Amniotic epithelial cell (primary cell): ENCODE results near the gene MYL11.

Source experiments
- DNase-seq: peaks from one replicate; pipeline ENCODE4 v3.0.0-alpha.2; 2010; ENCODE audit warnings: low read depth

MYL11 gene

DNA sequence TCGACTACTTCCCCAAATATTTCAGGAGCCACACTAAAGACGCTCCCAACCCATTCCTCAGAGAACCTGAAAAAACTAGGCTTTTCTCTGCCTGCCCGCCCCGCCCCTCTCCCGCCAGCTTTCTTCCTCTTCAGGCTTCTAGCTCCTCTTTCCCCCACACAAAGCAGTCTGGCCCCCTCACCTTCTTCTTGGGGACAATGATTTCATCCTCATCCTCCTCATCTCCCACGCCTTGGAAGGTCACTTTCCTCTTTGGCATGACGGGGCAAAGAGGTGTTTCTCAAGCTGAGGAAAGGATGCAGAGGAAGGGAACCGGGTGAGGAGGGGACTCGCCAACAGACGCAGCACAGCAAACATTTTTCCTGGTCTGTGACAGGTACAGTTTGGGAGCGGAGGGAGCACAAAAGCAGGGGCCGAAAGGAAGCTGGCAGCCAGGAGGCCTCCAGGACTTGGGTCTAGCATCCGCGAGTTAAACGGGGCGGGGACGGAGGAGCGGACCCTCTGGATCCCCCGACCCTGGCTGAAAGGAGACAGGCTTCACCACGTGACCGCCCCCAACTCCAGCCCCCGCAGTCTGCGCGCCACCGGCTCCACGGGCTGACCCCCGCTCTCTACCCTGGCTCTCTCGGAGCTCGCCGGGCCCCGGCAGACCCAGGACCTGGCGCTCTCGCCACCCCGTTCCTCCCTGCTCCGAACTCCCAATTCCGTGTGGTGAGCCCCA, 20.0 kb upstream of the MYL11 start:
- DNase-seq, result no peak

DNA sequence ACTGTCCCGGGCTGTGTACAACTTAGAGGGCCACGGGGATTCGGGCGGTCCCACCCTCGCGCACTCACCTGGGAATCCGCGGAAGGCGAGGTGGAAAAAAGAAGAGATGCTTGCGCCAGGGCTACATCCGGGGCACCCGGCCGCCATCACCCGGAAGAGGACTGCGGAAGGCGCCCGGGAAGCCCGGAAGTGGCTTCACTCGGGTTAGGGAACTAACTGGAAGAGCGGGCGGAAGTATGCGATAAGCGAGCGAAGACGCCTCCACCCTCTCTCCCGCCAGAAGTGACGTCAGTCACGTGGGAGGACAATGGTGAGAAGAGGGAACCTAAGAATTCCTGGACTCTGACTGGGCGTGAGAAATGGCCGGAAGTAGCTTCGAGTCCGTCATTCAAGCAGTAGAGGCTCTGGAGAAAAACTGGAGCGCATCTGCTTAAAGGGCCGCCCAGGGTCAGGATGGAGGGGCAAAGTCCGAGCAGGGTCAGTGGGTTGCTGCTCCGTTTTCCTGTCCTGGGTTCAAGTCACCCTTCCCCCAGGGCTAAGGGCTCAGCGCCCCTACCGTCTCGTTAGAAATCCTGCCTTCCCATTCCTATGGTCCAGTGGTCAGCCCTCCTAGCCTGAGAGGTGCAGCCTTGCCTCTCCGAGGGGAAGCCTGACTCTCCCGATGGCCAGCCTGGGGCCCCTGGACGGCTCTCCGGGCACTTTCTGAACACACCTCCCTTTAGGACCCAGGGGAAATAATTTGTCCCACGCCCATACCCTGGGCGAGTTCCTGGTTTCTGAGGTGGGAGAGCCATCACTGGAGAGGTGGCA, 19.3 kb upstream of the MYL11 start, which contains the start of gene CD2BP2:
Gene CD2BP2, minus strand, starts transcription at position 165 of the 810 bp plus-strand sequence. CDS start 627 bp downstream, outside the sequence.
- DNase-seq, result peak; percentile 100

DNA sequence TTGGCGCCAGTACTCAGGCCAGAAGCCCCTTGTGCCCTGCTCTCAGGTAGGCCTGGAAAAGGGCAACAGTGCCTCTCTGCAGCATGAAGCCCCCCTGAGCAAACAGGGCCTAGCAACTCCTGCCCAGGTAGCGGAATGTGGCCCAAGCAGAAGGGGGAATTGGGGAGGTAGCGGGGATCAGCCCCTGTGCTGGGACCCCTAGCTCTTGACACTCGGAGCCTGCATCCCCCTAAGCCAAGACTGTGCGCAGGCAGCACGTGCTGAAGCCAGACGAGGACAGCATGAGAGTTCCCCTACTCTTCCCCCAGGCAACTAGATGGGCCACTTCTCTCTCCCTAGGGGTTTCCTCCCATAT, 18.7 kb upstream of the MYL11 start:
- DNase-seq, result no peak

DNA sequence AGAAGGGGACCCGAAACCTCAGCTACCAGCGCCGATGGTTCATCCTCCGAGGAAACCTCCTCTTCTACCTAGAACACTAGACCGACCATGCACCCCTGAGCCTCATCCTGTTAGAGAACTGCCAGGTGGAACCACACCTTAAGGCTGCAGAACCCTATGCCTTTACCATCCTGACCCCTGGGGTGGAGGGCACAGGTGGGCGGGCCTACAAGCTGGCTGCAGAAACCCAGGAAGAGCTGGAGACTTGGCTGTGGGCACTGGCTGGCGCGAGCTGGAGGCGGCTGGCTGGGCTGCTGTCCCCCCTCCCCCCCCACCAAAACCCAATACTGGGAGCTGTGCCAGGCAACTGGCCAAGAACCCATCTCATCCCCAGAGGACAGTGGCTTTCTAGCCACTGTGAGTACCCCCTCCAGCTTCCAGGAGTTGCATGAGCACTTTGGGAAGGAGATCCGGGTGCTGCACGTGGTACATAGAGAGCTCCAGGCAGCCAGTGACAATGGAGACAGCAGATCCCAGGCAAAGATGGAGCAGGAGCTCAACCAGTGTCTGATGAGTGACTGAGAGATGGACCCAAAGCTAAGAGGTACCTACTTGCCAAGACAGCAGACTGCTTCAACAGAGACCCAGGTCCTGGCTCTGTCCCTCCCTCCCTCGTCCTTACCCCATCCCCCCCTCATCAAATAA, 18.1 kb upstream of the MYL11 start:
- DNase-seq, result no peak

DNA sequence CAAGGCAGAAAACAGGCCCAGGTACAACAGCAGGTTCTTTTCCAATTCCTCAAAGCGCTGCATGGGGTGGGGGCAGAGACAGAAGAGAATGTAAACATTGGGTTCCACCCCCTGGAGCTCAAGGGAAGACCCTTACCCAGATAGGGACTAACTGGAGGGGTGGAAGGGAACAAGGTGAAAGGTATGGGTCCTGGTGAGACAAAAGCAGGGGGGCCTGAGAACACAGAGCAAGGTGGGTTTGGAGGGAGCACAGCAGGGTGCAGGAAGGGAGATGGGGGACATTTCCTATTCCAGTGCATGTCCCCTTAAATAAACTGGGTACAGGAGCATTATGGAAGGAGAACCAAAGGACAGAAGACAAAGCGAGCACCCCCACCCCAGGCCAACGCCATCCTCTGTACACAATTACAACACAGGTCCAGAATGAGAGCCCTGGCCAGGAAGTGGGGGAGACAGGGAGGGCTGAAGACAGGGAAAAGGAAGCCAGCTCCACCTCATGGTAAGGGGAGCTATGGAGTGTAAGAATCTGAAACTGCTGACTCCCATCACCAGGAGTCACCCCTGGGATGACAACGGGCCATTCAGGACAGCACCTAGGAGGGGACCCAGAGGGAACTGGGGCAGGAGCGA, 17.4 kb upstream of the MYL11 start:
- no peak for DNase-seq

DNA sequence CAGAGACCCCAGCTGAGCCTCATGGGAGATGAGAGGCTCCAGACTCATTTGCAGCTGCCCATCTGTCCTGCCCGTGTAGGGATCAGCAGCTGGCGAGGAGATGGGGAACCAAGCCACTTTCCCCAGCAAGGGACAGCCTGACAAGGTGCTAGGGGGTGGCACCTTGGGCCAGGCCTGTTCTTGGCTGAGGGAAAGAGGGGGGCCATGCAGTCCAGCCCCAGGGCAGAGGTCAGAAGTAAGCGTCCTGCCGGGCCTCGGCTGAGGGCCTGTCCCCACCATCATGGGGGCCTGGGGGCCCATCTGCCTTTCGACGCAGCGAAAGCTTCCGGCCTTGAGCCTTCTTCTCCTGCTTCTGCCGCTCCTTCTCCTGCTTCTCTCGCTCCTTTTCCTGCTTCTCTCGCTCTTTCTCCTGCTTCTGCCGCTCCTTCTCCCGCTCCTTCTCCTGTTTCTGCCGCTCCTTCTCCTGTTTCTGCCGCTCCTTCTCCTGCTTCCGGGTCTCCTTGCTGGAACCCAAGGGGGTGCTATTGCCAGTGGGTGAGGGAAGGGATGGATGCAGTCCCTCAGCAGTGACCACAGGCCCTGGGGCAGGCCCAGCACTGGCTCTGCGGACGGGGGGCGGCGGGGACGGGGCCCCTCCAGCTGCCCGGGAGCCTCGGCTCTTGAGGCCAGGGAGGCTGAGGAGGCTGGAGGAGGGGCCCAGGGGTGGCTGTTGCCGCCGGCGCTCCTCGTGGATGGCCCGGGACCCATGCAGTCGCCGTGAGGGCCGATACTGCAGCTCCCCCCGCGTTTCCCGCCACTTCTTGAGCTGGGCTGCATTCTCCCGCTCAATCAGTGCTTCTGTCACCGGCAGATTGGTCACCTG, 16.7 kb upstream of the MYL11 start:
- DNase-seq, result no peak

DNA sequence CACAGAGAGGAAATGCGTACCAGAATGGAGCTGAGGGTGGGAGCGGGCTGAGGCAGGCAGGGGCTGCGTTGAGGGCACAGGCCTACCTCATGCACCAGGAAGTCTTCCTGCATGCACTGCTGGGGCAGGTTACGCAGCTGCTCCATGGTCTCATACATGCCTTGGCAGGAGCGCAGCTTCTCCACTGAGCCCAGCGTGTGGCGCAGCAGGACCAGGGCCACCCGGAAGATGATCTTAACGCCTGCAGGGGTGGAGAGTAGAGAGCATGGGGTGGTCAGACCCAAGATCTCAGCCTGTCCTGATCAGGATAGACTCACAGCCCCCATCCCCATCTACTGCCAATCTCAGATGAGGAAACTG, 16.0 kb upstream of the MYL11 start:
- DNase-seq, result no peak

DNA sequence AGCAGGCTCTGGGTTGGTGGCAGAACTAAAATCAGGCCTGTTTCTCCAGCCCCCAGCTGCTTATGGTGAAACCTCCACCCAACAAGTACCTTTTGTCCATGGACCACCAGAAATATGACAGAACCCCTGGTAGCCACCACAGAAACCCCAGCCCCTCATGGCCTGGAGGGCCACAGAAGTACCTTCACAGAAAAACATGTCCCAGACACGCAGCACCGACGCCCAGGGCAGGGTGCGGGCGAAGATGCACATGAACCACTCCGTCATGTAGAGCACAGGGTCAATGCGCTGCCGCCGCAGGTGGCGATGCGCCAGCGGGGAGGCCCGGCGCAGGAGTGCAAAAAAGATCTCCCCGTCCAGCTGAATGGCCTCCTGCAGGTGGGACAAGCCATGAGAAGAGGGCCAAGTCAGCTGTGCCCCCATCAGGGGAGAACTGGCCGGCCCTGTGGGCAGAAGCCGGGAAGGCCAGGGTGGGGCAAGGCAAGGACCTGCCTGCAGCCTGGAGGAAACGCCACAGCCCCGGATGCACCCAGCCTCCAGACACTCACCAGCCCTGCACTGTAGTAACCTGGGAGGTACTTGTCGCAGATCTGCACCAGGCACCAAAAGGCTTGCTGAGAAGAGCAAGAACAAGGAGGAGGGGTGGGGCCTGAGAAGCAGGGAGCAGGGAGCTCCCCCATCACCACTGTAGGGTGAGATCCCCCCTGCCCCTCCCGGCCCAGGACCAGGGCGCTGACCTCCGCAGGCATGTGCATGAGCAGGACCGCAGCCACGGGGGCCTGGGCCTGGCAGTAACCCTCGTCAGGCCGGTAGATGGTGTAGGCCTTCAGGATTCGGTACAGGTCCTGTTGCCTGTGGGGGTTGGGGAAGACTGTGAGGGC, 15.4 kb upstream of the MYL11 start:
- no peak for DNase-seq

DNA sequence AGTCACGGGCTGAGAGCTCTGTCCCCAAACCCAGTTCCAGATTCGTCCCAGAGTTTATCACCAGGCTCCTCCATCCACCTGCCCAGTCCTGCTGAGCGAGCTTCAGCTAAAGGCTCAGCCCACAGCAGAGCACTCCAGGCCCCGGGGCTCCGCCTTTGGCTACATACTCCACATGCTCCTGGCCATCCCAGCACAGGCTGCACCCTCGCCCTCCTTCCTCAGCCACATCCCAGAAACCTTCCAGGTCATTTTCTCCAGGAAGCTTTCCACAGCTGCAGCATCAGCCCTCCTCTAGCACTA, 14.8 kb upstream of the MYL11 start:
- no peak for DNase-seq

DNA sequence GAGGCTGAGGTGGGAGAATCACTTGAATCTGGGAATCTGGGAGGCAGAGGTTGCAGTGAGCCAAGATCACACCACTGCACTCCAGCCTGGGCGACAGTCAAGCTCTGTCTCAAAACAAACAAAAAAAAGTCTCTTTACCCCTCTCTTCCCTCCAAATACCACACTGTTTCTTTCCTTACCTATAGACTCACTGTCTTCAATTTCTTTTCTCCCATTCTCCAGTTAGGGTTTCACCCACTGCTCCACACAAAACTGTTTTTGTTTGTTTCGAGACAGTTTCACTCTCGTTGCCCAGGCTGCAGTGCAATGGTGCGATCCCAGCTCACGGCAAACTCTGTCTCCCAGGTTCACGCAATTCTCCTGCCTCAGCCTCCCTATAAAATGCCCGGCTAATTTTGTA, 13.4 kb upstream of the MYL11 start:
- DNase-seq, result no peak

DNA sequence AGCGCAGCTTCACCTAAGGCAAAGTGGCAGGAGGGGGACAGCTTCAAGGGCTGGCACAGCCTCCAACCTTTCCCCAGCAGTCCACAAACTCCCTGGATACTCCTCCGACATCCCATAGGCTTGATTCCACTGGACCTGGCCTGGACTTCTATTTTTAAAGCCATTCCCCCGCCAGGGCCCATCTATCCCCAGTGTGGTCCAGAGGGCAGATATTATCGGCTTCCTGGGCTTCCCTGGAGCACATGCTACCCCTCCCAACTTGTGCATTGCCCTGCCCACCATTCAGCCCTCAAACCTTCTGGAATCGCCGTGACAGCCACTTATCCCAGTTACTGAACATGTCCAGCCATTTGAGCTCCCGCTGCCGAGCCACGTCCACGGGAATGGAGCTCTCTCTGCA, 9.4 kb upstream of the MYL11 start:
- no peak for DNase-seq

DNA sequence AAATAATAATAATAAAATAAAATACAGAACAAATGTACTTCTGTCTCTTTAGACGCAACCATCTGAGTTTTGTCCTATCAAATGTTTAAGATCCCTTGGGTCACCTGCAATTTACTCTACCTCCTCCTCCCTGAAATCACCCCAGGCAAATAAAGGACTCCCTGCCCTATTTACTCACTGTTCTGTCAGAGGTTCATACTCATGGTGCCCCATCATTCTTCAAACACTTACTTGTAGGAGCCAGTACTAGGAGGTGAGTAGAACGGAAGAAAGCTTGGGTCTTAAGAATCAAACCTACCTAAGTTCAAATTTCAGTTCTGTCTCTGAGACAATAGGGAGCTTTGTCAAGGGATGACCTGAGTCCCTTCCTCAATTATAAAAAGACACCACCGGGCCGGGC, 8.1 kb upstream of the MYL11 start:
- no peak for DNase-seq

DNA sequence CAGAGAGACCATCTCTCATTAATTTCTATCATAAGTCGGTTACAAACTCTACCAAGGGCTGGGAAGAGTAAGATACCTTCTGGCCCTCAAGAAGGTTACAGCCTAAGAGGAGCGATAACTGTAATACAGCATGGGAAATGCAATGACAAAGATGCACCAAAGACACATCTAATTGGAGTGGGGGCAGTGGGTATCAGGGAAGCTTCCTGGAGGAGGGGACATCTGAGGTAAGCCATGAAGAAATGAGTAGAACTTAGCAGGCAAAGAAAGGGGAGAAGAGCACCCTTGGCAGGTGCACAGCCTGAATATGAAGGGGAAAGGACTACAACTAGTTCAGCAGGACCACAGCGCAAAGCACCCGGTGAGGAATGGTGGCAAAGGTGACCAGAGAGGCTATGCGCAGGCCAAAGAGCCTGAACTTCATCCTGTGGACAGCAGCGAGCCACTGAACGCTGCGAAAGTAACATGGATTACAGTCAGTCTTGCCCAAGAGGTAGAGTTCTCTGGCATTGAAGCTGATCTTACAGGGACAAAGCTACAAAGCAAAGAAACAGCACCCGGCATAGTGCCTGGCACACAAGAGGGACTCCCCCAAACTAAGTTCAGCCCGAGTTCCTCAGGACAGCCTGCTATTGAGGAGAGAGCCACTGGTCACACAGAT, 7.1 kb upstream of the MYL11 start:
- no peak for DNase-seq

DNA sequence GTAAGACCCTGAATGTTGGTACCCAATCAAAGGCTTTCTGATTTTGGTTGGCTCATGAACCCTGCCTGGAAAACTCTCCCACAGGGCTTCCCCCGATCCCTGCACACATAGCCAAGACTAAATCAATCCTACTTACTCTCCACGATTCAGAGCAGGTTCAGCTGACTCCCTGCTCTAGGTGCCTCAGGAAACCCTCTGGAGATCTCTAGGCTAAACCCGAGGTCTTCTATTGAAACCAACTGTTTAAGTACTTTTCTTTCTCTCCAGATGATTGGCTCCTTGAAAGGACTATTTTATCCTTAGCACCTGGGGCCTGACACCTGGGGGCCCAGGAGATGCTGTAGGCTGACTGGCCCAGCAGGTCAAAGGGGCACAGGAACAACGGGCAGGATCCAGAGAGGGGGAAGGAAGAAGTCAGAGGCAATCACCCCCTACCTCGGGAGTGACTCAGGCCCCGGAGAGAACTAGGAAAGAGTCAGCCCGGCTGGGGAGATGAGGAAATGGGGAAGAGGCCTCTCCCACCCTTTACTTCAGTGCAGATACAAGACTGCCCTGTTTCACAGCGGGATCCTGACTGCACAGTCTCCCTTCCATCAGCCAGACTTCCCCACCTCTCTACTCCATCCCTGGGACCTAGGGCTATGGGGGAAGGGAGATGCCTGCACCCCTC, 6.3 kb upstream of the MYL11 start:
- DNase-seq, result peak; percentile 72

DNA sequence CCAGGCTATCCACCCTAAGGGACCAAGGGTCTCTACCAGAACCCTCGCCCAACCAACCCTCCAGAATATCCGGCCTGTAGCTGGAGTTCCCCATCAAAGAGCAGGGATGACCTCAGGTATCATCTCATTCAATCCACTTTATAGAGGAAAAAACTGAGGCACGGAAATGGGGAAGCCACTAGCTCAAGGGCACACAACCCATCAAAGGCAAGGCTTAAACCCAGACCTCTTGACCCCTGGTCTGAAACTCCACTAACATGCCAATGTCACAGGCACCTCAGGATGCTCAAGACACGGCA, 5.9 kb upstream of the MYL11 start:
- no peak for DNase-seq

DNA sequence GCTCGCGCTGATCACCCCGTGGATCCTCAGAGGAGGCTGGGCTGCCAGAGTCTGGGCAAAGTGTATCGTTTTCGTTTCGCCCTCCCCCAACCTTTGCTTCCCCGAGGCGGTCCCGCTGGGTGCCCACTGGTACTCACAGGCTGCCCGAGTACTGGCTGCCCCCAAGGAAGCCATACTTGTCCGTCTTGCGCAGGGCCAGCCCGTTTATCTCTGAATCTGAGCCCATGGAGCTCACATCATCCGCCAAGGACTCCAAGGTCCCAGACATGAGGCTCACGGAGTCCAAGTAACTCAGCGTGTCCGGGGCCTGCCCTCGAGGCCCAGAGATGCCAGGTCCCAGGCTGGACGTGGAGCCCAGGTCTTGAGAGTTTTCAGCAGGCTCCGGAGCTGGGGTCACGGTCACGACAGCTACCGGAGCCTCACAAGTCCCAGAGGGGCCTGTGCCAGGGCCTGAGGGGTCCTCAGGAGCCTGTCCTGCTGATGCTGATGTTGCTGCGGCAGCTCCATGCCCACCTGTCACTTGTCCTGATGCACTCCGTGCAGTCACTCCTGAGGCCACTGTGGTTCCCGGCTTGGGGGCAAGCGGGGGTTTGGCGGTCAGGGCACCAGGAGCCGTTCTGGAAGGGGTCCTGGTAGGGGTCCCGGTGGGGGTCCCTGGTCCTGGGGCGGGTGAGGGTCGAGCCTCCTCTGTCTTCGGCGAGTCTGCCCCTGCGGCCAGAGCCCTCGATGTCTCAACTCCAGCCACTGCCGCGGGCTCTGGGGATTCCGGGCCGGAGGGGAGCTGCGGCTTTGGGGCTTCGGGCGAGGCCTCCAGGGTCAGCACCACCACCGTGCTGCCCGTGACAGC, 5.3 kb upstream of the MYL11 start:
- DNase-seq, result no peak

DNA sequence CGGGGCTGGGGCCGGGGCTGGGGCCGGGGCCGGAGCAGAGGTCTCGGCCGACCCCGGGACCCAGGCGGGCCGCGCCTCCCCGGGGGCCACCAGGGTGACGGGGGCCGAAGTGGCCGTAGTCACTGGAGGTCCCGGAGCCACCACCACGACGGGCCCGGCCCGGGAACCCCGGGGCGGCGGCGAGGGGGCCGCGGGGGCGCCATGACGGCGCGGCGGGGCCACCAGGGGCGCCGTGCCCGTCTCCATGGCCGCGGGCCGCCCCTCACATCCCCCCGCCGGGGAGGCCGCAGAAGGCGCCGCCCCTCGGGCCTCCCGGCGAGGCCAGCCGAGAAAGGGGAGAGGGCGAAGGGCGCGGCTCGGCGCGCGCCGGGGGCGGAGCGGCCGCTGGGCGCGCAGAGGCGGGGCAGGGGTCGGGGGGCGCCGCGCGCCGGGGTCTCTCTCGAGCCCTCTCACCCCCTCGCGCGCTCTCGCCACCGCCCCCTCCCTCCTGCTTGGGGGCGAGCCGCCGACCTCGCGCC, 4.6 kb upstream of the MYL11 start:
- DNase-seq, result no peak

DNA sequence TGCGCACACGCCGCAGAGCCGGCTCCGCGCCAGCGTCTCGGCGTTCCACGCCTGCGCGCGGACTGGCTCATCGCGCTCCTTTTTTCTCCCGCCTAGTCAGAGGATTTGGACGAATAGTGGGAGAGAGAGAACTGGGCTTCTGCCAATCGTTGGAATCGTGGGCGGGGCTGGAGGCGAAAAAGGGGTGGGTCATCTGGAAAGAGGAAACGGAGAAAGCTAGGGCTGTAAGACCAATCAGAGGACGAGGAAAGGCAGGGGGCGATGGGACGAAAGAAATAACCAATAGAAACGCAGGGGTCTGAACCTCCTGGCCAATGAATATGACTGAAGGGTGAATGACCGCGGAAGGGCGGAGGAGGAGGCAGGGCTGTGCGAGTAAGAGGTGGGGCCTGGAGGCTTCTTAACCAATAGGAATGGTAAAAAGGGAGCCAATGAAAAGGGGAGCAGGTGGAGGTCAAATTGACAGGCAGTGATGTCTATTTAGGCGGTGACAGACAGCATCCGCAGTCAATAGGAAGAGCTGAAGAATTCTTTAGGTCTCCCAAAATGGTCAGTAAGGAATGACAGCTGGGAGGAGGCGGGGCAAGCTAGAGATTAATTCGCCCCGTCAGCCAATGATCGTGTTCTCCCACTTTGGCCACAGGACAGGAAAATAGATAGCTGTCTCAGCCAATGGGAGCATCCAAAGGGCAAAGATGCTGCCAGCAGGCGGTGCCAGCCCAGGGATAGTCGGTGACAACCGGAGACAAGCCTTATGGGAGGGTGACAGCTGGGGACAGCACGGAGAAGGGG, 4.0 kb upstream of the MYL11 start, which contains the start of gene TBC1D10B:
Gene TBC1D10B, minus strand, starts transcription at position 39 of the 792 bp plus-strand sequence. CDS start 311 bp downstream, outside the sequence.
- DNase-seq, result peak; percentile 100
